Inflammatory macrophage (primary cell): Measurements from ENCODE around the gene SLC17A5.
"Not testable (repeated sequence)": the region's sequence is repeated elsewhere in the genome, so short reads cannot be mapped to it uniquely, and the experiment has no call there.

Experiments
- DNase-seq, 2 donors: peaks; one replicate each; pipeline ENCODE4 v3.0.0-alpha.2; 2020 to 2022

The SLC17A5 gene

GRCh38 chr6:73666393-73666792 is 12.6 kb upstream of the SLC17A5 start:
- DNase-seq: no peak

GRCh38 chr6:73665686-73666319 is 12.0 kb upstream of the SLC17A5 start:
- DNase-seq: no peak

GRCh38 chr6:73664701-73665100 is 10.9 kb upstream of the SLC17A5 start:
- peak; percentile 5 to 10 for DNase-seq

- DNase-seq: no peak
These were observed 3.4 kb upstream of the SLC17A5 start for GRCh38 chr6:73657201-73657600.

- DNase-seq: no peak
These were observed 2.8 kb upstream of the SLC17A5 start for GRCh38 chr6:73656531-73657145.

GRCh38 chr6:73655341-73655917 is 1.6 kb upstream of the SLC17A5 start:
- no peak for DNase-seq

- peak; percentile 76 to 83 for DNase-seq
These were observed 888 bp downstream of the SLC17A5 start for GRCh38 chr6:73652637-73653570.

- no peak for DNase-seq
These were observed 4.0 kb downstream of the SLC17A5 start for GRCh38 chr6:73649783-73650182.

GRCh38 chr6:73648166-73648565 is 5.6 kb downstream of the SLC17A5 start:
- no peak for DNase-seq

- DNase-seq: no peak
These were observed 8.7 kb downstream of the SLC17A5 start for GRCh38 chr6:73644941-73645591.

- DNase-seq: peak in 1 of 2 donors; percentile 34
These were observed 9.8 kb downstream of the SLC17A5 start for GRCh38 chr6:73644030-73644429.

GRCh38 chr6:73642530-73642929 is 11.3 kb downstream of the SLC17A5 start:
- no peak for DNase-seq

GRCh38 chr6:73640179-73640750 is 13.5 kb downstream of the SLC17A5 start:
- no peak for DNase-seq

- DNase-seq: no peak
These were observed 14.8 kb downstream of the SLC17A5 start for GRCh38 chr6:73639040-73639439.

GRCh38 chr6:73637404-73637803 is 16.4 kb downstream of the SLC17A5 start:
- no peak for DNase-seq

- DNase-seq: no peak
These were observed 17.7 kb downstream of the SLC17A5 start for GRCh38 chr6:73636048-73636447.

- no peak for DNase-seq
These were observed 21.4 kb downstream of the SLC17A5 start for GRCh38 chr6:73632346-73632745.

- DNase-seq: no peak
These were observed 21.9 kb downstream of the SLC17A5 start for GRCh38 chr6:73631849-73632248.

- DNase-seq: no peak
These were observed 23.4 kb downstream of the SLC17A5 start for GRCh38 chr6:73630401-73630800.

GRCh38 chr6:73624896-73625295 is 28.9 kb downstream of the SLC17A5 start:
- peak; percentile 19 to 58 for DNase-seq

GRCh38 chr6:73623480-73623879 is 30.3 kb downstream of the SLC17A5 start:
- DNase-seq: not testable (repeated sequence)

- DNase-seq: not testable (repeated sequence)
These were observed 35.7 kb downstream of the SLC17A5 start for GRCh38 chr6:73618082-73618481.
